ENCODE measurements around the gene MAGOH.

The MAGOH gene

DNA sequence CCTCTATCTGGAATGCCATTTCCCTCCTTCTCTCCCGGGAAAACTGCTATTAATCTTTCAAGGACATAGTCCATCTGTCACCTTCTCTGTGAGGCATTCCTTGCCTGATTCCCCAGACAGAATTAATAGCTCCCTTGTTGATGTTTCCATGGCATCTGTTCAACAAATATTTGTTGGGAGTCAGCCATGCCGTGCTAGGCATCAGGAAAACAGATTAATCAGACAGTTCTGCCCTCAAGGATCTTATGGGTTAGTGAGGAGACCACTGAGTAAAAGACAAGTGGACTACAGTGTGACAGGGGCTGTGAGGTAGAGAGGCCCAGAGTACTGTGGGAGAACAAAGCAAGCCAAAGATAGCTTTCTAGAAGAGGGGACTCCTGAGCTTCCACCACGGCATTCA is 11.4 kb upstream of the MAGOH start:
- TF ChIP-seq, protein P1, sequence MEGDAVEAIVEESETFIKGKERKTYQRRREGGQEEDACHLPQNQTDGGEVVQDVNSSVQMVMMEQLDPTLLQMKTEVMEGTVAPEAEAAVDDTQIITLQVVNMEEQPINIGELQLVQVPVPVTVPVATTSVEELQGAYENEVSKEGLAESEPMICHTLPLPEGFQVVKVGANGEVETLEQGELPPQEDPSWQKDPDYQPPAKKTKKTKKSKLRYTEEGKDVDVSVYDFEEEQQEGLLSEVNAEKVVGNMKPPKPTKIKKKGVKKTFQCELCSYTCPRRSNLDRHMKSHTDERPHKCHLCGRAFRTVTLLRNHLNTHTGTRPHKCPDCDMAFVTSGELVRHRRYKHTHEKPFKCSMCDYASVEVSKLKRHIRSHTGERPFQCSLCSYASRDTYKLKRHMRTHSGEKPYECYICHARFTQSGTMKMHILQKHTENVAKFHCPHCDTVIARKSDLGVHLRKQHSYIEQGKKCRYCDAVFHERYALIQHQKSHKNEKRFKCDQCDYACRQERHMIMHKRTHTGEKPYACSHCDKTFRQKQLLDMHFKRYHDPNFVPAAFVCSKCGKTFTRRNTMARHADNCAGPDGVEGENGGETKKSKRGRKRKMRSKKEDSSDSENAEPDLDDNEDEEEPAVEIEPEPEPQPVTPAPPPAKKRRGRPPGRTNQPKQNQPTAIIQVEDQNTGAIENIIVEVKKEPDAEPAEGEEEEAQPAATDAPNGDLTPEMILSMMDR (IDR thresholded peaks at IDR 0.05; ENCODE audit: low read depth, low read length) = no peak
- H3K4me3 ChIP-seq (ENCODE audit: low read depth, low read length) = no peak overlapping the region

DNA sequence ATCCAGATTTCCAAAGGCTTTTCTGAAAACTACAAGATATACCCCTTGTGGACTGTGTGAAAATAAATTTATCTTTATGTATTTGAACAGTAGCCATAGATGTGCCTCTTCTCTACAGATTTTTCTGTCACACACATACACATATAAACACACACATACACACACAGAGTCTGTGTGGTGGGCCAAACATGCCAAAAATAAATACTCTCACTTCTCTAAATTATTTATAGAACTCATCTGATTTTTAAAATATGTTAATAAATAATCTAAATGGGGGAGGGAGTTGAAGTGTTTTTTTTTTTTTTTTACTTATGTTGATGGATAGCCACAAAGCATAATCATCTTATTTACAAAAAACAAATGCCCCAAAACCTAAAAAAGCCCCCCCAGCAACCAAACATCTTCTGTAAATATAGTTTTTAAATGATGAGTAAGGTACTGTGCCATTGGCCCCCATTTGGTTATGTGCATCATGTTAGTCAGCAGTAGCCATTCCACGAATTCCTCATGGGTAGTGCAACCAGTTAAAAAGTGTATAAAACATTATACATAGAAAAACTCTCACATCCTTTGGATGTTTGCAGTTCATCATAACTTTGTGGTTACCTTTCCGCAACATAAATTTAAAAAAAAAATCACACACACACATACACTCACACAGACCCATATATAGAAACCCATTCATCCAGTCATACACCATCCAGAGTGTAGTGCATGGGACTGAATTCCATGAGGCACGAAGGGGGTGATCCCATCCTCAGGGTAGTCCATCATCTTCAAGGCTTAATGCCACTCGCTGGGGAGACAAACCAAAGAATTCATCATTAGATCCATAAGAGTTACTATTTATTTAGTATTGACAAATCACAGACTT is 8.2 kb upstream of the MAGOH start:
- H3K4me3 ChIP-seq (ENCODE audit: low read depth, low read length) = no peak overlapping the region
- TF ChIP-seq, protein P1 (IDR thresholded peaks at IDR 0.05; ENCODE audit: low read depth, low read length) = no peak

DNA sequence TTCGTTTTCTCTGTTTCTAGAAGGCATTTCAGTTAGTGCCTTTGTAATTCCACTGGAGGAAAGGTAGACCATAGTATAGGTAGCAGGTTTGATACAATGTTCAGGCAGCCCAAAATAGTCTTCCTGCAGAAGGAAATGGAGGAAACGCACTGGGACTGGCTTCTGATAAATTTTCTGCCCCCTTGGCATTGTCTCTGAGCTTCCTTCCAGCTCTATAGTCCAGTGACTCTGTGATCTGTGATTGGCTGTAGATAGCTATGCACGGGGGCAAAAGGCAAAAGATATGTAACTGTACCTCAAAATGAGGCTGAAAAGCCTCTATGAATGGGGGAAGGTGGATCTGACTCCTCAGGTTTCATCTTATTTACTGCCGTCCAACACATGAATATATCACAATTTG is 5.8 kb upstream of the MAGOH start:
- TF ChIP-seq, protein P1 (IDR thresholded peaks at IDR 0.05; ENCODE audit: low read depth, low read length) = no peak
- H3K4me3 ChIP-seq (ENCODE audit: low read depth, low read length) = no peak overlapping the region

DNA sequence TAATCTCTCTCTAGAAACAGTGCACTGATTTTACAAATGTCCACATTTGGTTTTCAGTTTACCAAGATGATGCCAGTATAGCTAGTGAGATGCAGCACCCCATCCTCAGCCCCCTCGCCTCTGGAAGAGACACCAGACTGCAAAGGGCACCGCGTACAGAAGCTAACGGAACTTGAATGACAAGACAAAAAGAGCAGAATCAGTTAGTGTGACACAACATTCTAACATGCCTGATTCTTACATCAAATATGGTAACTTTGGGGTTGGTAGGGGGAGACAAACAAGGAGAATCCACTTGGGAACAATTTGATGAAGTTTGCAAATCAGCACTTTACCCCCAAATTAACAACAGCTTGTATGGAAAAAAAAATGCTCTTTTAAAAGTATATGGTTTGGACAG is 4.1 kb upstream of the MAGOH start:
- TF ChIP-seq, protein P1 (IDR thresholded peaks at IDR 0.05; ENCODE audit: low read depth, low read length) = no peak
- no peak overlapping the region for H3K4me3 ChIP-seq (ENCODE audit: low read depth, low read length)

DNA sequence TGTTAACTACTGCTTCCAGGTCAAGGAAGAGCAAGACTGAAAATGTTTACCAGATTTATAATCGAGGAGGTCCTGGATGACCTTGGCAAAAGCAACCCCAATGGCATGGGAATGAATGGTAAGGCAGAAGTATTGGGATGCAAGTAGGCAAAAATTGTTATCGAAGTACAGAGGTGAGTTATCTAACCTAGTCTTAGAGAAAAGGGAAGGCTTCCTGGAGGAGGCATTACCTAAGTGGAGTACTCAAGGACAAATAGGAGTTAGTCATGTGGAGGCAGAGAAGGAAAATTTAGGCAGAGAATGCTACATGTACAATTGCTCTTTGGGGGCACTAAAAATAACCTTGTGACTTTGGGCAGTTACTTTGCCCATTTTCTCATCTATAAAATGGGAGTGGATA is 3.5 kb upstream of the MAGOH start:
- TF ChIP-seq, protein P1 (IDR thresholded peaks at IDR 0.05; ENCODE audit: low read depth, low read length) = no peak
- no peak overlapping the region for H3K4me3 ChIP-seq (ENCODE audit: low read depth, low read length)

DNA sequence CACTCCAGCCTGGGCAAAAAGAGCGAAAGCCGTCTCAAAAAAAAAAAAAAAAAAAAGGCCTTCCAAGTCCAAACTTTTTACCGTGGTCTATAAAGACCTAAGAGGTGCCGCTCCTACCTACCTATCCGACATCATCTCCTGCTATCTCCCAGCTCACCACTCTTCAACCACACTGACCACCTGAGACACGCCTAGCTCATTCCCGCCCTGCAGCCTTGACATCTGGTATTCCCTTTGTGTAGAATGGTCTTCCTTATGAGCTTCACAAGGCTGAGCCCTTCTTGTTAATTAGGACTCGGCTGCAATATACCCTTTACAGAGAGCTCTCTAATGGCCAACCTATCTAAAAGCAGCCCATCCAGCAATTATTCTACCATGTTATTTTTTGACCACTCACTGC is 680 bp downstream of the MAGOH start:
- peak overlapping the region; percentile 79 for H3K4me3 ChIP-seq (ENCODE audit: low read depth, low read length)
- TF ChIP-seq, protein P1 (IDR thresholded peaks at IDR 0.05; ENCODE audit: low read depth, low read length) = no peak

DNA sequence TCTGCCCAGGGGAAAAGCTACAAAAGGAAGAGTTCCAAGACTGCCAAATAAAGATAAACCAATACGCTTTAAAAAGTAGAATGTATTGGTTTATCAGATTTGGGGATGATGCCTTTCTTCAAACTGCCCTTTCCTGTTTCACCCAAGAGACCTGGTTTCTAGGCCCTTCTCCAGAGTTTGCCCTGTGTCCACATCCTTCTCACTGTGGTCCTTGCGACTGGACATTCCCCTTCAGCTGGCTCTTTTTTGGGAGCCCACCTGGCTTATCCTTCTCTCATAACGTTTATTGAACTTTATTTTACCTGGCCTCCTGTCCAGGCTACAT is 17.4 kb downstream of the MAGOH start:
- TF ChIP-seq, protein P1 (IDR thresholded peaks at IDR 0.05; ENCODE audit: low read depth, low read length) = no peak

More for the DNA sequence above, 17.4 kb downstream of the MAGOH start:
- H3K4me3 ChIP-seq (ENCODE audit: low read depth, low read length) = peak overlapping the region; percentile 81

Measured in WI38 (cell line).